AG10803 (cell line): Measurements from ENCODE around the gene C21orf91.

Source experiments
- DNase-seq: peaks from one replicate; pipeline ENCODE4 v3.0.0; 2010; ENCODE audit warnings: low read depth
- H3K4me3 ChIP-seq: 2 replicates; pipeline ENCODE4 v1.5.1; 2011; ENCODE audit warnings: mild to moderate bottlenecking, low read length, control low read depth
- TF ChIP-seq, protein P1 (sequence below): conservative IDR thresholded peaks from 2 replicates; pipeline ENCODE4 v1.5.1; 2011; ENCODE audit warnings: mild to moderate bottlenecking, low read length, control low read depth, inconsistent platforms

C21orf91 gene

GRCh38 chr21:17794518-17795145, 24.5 kb downstream of the C21orf91 start:
- H3K4me3 ChIP-seq: no peak overlapping the region
- no peak for DNase-seq
- TF ChIP-seq, protein P1, sequence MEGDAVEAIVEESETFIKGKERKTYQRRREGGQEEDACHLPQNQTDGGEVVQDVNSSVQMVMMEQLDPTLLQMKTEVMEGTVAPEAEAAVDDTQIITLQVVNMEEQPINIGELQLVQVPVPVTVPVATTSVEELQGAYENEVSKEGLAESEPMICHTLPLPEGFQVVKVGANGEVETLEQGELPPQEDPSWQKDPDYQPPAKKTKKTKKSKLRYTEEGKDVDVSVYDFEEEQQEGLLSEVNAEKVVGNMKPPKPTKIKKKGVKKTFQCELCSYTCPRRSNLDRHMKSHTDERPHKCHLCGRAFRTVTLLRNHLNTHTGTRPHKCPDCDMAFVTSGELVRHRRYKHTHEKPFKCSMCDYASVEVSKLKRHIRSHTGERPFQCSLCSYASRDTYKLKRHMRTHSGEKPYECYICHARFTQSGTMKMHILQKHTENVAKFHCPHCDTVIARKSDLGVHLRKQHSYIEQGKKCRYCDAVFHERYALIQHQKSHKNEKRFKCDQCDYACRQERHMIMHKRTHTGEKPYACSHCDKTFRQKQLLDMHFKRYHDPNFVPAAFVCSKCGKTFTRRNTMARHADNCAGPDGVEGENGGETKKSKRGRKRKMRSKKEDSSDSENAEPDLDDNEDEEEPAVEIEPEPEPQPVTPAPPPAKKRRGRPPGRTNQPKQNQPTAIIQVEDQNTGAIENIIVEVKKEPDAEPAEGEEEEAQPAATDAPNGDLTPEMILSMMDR: no peak

- DNase-seq: peak; percentile 52
- H3K4me3 ChIP-seq: peak overlapping the region; percentile 48
- TF ChIP-seq, protein P1: no peak
These were observed 25.7 kb downstream of the C21orf91 start for GRCh38 chr21:17793246-17794123.

- no peak overlapping the region for H3K4me3 ChIP-seq
- TF ChIP-seq, protein P1: no peak
- DNase-seq: no peak
These were observed 29.5 kb downstream of the C21orf91 start for GRCh38 chr21:17789656-17790055.

DNA sequence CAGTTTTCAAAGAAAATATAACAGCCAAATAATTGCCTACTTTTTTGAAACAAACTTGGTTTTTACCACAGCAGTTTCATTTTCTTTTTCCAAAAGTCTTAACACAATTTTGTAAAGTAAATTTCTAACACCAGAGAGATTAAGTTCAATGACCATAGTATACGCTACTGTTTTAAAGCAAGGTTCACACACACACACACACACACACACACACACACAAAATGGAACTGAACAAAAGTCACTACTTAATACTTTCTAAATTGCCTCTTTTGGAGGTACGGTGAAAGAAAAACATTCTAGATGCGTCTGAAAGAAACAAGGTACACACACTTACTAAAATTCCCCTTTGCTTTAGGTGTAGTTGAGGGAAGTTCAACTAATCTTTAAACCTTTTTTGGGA, 30.1 kb downstream of the C21orf91 start:
- no peak for DNase-seq
- TF ChIP-seq, protein P1: no peak
- H3K4me3 ChIP-seq: no peak overlapping the region

- TF ChIP-seq, protein P1: no peak
- H3K4me3 ChIP-seq: no peak overlapping the region
- DNase-seq: no peak
These were observed 32.3 kb downstream of the C21orf91 start for GRCh38 chr21:17786851-17787181.

DNA sequence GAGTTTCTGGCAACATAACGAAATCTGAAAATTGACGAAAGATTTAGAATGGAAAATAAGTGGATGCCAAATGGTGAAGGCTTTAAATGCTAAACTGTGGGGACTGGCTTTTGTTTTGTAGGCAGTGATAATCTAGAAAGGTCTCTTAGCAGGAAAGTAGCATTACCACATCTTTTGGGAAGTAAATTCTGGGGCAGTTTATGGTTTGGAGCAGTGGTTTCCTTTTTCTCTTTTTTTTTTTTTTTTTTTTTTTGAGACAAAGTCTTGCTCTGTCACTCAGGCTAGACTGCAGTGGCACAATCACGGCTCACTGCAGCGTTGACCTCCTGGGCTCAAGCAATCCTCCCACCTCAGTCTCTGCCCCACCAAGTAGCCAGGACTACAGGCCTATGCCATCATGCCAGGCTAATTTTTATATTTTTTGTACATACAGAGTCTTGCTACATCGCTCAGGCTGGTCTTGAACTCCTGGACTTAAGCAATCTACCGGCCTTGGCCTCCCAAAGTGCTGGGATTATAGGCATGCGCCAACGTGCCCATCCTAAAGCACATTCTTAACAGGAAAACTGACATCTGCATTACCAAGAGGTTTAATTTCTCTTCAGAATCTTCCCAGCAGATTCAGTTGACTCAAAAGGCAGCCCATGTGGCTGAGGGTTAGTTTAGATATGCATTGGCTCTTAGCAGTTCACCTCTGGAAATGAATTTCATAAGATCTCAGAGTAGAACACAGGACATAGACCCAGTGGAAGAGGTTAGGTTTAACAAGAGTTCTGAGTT, 32.9 kb downstream of the C21orf91 start:
- no peak for DNase-seq
- TF ChIP-seq, protein P1: no peak
- no peak overlapping the region for H3K4me3 ChIP-seq
